Frontal cortex (tissue), 4 donors: ENCODE measurements around the gene LRRC8E. TPM values are rescaled to one million over a fixed set of nuclear protein-coding genes. Genes with fewer than 3 reads are reported as not detected.
"Not testable (repeated sequence)": the region's sequence is repeated elsewhere in the genome, so short reads cannot be mapped to it uniquely, and the experiment has no call there.

Experiments
- DNase-seq, 2 donors: peaks; one replicate each; pipeline ENCODE4 v3.0.0; 2012; ENCODE audit warnings: low spot score in 2 of 2
- FAIRE-seq: peaks from 2 replicates; lab custom pipeline; 2012; peaks lifted over from hg19 to GRCh38; lab: Jason Lieb, UNC
- total RNA-seq: library from RNA; depleted of rRNA; stranded (reverse); fragments of >200 nt; gene quantifications from one replicate; pipeline ENCODE4 v1.2.3, GENCODE V29; 2014
- donor health status: control.
- donor health status: control.
- donor health status: control.

The LRRC8E gene
- total RNA-seq, 1 donor from 2014 or later = not detected

DNA sequence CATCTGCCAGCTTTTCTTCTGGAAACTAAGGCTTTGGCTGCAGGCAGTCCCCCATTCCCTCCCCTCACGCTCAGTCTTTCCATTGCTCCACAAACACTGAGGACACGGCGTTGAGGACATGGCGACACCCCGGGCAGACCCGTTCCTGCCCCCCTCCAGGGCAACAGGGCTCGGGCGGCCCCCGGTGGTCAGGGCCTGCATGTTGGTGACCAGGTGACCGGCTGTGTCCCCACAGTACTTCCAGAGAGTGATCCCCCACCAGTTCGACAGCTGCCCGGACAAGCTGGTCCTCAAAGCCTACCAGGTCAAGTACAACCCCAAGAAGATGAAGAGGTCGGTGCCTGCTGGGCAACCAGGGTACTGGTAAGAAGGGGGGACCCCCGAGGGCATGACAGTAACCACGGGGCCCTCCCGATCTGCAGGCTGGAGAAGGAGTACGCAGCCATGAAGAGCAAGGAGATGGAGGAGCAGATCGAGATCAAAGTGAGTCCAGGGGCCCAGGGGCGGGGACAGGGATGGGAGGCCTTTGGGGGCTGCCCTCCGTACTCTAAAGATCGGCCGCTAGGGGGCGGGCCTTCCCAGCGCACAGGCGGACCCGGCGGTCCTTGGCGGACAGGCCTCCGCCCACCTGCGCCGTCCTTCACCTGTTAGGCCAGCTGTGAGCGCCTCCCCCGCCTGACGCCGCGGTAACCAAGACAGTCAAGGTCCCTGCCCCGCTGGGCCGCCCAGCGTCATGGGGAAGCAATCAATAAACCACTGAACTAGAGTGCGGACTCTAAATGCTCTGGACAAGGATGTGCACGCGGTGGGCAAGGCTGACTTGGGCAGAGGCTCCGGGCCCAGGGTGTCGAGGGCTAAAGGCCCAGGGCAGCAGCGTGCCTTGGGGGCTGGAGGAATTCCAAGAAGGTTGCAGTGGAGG is 35.2 kb upstream of the LRRC8E start:
- no peak for FAIRE-seq
- DNase-seq = peak; percentile 85 to 89

DNA sequence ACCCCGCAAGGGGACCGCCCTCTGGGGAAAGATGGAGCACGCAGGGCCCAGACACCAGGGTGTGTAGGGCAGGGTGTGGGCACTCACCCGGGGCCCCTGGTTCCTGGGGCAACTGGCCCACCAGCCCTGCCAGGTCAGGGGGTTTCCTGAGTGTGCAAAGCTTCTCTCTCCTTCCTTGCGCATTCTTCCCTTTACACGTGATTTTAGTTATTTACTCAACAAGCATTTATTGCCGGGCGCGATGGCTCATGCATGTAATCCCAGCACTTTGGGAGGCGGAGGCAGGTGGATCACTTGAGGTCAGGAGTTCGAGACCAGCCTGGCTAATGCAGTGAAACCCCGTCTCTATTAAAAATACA is 34.6 kb upstream of the LRRC8E start:
- DNase-seq = no peak
- no peak for FAIRE-seq

DNA sequence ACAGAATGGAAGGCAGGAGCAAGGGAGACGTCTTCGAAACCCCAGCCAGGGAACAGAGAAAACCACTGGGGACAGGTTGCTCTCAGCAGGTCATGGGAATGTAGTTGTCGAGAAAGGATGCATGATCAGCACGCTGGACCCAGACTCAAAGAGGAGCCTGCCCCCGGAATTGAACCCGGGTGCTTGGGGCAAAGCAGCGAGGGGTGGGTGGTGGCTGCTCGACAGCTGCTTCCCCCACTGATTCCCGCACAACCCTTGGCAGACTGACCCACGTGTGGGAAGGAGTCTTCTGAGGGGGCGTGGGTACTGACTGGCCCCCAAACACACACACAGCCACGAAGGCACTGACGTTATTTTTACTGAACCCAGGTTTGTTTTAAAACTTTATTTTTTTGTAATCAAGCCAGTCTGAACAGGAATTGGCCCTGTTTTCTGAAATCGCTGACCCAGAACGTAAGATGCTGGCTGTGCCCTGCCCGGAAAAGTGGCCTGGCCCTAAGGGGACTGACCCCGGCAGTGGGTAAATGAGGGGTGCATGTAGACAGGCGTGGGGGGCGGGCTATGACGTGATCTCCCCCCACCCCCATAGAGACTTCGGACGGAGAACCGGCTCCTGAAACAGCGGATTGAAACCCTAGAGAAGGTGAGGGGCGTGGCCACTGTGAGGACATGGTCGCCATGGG is 32.7 kb upstream of the LRRC8E start:
- DNase-seq (peak in 1 of 2 donors; percentile 15), FAIRE-seq (no peak)

DNA sequence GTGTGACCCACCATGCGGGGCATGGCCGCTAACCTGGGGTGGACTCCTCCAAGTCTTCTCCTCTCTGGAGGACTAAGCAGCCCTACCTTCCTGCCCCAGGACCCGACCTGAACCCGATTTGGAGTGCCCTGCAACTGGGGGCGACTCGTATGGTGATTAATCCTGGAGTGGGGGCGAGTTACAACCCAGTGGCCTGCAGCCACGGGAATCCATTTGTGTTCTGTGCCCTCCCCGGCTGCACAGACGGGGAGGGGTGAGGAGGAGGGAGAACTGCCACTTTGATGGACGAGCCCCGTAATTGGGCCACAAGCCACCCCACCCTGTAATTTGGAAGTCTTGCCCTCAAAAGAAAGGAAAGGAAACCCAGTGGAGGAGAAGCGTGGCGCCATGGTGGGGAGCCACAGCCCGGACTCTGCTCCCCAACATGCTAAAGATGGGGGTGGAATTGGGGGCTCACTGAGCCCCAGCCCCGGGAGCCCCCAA is 32.2 kb upstream of the LRRC8E start:
- no peak for FAIRE-seq
- peak in 1 of 2 donors; percentile 28 for DNase-seq

DNA sequence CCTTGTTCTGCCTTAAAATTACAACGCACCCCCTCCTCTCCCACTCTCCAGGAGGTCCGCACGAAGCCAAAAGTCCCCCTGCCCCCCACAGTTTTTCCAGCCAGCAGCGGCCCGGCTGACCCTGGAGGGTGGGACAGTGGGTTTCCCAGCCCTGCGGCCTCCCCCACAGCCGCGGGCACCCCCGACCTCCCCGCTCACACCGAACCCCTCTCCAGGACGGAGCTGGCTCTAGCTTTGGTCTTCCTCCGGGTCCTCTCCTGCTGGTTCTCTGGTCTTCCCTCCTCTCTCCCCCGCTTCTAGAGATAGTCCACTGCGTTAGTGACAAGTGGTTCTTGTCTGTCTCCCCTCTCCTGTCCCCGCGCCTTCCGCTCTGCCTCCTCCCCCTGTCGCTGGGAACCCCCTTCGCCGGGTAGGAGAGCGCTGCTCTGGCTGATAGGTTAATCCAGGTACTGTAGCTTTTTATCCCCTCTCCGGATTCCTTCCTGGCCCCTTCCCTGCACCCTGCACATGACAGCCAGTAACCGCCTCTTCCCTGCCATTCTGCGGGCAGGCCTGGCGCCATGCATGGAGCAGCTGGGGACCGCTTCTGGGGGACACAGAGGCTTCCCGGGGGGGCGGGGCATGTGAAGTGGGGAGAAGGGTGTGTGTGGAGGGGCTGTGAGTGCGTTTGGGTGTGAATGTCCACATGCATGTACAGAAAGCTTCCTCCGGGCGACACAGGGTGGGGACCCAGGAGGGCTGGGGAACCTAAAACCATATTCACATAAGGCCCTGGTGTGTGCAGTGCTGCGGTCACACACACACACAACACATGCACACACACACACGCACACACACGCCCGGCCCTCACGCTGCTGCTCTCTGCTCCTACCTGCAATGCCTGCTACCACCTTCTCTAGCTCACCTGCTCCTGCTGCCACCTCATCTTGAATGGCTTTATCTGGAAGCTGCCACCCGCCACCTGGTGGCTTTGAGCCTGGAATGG is 31.3 kb upstream of the LRRC8E start:
- DNase-seq (peak in 1 of 2 donors; percentile 27), FAIRE-seq (no peak)

DNA sequence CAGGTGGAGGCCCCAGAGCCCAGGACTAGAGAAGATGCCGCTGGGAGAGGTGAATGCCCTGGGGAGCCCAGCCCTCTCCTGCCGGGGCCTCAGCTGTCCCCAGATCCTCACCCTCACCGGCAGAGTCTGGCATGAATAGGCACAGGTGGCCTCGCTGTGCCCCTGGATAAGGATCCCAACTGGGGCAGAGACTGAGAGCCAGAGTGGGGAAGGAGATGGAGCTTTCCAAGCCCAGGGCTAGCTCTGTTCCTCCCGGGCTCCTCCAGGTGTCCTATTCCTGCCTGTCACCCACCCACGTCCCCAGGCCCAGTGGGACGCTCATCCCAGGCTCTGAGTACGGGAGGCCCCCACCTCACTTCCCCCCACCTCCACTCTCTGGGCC is 30.6 kb upstream of the LRRC8E start:
- FAIRE-seq (no peak), DNase-seq (peak in 1 of 2 donors; percentile 22)

DNA sequence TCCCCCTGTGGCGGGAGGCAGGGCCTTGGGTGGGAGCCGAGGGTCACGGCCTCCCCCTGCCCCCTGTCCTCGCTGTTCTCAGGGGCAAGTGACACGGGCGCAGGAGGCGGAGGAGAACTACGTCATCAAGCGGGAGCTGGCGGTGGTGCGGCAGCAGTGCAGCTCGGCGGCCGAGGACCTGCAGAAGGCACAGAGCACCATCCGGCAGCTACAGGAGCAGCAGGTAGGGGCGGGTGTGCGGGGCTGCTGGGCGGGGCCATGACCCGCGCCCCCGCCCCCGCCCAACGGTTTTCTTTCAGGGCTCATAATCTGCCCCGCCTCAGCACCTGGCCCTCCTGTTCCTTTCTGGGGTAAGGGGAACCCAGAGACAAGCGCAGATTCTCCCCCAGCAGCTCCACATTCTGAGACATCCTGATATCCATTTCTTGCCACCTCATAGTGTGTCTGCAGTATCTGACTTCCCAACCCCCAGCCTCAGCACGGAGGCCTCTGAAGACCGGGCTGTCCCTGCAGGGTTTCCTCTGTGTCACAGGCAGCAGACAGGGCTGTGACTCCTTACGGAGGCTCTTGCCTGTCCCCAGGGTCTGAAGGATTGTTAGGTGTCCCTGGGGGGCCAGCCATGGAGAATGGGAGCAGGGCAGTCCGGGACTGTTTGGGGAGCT is 30.1 kb upstream of the LRRC8E start:
- DNase-seq = no peak
- FAIRE-seq = no peak

DNA sequence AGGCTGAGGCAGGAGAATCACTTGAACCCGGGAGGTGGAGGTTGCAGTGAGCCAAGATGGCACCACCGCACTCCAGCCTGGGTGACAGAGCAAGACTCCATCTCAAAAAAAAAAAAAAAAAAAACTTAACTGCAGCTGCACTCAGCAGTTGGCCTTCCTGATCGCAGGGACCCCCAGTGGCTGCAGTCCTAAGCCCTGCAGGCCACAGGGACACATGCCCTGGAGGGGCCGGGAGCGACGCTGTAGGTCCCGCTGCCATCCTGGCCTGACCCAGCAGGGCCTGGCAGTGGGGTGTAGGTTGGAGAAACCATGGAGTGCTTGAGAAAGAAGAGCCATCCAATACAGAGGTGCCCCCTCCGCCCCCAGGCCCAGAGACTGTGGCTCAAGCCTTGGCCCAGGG is 29.2 kb upstream of the LRRC8E start:
- DNase-seq, FAIRE-seq: not testable (repeated sequence)

DNA sequence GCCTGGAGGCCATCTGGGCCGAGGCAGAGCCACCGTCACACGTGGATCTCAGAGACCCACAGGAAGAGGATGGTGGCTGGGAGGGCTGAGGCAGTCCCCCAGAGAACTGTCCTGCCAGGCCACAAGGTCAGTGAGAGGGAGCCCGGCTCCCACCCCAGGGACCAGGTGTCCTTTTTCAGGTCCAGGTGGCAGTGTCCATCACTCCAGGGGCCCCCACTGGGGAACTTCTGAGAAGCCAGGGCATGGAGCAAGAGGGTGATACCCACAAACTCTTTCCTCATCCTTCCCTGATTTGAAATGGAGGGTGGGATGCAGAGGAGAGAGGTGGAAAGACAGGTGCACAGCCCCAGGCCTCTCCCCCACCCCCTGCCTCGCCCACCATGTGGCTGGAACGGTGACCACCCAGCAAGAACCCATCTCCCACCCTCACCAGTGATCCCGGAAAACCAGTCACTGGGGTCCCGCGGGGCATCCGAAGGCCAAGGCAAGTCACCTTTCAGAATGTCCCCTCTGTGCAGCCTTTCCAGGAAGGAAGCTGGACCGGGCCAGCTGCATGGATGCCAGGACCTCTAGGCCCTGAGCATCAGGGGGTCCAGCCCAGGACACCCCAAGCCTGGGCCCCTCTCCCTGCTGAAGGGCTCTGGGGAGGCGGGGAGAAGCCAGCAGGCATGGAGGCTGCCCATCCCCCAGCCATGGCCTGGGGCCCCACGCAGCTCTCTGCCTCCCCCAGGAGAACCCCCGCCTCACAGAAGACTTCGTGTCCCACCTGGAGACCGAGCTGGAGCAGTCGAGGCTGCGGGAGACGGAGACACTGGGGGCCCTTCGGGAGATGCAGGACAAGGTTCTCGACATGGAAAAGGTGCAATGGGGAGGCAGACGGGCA is 28.2 kb upstream of the LRRC8E start:
- DNase-seq (peak in 1 of 2 donors; percentile 35), FAIRE-seq (no peak)

DNA sequence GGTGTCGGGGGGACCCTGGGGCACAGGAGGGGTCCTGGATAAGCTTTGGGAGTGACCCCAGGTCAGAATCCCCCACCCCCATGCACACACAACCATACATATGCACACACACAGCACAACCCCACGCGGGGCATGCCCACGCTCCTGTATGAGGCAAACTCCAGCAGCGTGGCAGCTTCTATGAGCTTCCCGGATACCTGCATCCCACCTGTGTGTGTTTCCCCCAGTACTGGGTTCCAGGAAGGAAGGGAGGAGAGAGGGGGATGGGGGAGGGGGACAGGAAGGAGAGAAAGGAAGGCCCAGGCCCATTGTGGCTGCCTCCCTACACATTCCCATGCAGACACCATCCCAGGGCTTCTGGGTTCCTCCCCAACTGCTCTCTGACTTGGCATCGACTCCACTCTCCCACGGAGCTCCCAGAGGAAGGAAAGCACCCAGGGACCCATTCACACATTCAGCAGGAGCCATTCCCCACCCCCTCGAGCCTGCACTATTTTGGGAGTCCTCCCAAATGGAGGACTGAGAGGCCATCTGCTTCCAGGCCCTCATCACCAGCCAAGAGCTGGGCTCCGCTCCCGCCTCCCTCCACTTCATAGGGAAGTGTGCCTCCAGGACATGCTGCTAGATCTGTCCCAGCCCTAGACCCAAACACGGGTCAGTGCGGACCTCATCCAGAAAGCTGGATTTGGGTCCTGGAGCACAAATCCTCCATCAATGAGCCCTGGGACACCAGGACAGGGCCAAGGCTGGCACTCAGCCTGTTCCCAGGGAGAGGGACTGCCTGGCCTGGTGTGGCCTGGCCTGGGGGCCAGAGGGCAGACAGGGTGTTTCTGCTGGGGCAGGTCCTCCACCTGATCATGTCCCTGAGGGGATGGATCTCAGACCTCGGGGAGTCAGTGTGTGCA is 27.3 kb upstream of the LRRC8E start:
- DNase-seq (peak; percentile 77 to 79), FAIRE-seq (no peak)

DNA sequence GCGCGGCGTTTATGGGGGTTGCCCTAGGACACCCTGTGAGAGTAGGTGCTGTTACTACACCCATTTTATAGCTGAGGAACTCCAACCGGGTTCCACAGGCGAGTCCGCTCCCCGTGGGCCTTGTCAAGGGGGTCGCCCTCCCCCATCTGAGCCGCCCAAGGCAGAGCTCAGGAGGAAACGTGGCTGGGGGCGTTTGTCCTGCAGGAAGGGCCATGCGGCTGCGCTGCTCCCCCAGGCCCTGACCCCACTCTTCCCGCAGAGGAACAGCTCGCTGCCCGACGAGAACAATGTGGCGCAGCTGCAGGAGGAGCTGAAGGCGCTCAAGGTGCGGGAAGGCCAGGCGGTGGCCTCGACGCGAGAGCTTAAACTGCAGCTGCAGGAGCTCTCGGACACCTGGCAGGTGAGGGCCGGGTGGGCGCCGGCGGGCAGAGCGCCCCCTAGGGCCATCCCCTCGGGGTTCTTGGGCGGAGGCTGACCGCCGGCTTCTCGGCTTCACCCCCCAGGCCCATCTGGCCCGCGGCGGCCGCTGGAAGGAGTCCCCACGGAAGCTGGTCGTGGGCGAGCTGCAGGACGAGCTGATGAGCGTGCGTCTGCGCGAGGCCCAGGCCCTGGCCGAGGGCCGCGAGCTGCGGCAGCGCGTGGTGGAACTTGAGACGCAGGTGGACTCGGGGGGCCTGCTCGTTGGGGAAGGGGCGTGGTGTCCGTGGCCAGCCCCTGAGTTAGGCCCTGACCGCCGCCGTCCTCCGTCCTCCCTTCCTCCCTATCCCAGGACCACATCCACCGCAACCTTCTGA is 26.5 kb upstream of the LRRC8E start:
- DNase-seq = peak in 1 of 2 donors; percentile 44
- FAIRE-seq = no peak

DNA sequence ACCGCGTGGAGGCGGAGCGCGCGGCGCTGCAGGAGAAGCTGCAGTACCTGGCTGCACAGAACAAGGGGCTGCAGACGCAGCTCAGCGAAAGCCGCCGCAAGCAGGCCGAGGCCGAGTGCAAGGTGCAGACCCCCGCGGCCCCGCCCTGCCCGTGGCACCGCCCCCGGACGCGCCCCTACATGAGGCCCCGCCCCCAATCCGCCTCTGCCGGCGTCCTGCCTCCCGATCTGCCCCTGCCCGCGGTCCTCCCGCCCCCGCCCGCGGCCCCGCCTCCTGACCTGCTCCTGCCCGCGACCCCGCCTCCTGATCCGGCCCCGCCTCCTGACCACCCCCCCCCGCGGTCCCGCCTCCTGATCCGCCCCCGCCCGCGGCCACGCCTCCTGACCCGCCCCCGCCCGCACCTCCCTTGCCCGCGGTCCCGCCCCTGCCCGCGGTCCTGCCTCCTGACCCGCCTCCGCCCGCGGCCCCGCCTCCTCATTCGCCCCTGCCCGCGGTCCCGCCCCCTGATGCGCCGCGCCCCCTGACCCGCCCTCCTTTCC is 25.8 kb upstream of the LRRC8E start:
- DNase-seq (peak; percentile 82 to 88), FAIRE-seq (no peak)

DNA sequence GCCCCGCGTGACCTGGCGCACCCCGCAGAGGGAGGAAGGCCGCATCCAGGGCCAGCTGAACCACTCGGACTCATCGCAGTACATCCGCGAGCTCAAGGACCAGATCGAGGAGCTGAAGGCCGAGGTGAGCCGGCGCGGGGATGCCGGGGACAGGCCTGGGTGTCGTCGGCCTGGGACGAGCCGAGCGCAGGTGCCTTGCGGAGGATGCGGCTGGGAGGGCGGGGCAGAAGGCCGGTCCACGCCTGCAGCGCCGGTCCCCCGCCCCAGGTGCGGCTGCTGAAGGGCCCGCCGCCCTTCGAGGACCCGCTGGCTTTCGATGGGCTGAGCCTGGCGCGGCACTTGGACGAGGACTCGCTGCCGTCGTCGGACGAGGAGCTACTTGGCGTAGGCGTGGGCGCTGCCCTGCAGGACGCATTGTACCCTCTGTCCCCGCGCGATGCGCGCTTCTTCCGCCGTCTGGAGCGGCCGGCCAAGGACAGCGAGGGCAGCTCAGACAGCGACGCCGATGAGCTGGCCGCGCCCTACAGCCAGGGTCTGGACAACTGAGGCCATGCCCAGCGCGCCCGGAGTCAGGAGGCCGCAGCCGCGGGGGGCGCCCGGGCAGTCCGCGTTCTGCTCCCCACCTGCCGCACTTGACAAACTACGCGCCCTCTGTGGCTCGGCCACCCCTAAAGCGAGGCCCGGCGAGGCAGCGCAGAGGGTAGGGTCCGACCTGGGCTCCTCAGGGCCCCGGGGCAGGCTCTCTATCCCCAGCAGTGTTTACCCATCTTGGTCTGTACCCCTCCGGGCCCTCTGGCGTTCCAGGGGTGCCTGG is 24.9 kb upstream of the LRRC8E start:
- DNase-seq (peak in 1 of 2 donors; percentile 46), FAIRE-seq (no peak)

DNA sequence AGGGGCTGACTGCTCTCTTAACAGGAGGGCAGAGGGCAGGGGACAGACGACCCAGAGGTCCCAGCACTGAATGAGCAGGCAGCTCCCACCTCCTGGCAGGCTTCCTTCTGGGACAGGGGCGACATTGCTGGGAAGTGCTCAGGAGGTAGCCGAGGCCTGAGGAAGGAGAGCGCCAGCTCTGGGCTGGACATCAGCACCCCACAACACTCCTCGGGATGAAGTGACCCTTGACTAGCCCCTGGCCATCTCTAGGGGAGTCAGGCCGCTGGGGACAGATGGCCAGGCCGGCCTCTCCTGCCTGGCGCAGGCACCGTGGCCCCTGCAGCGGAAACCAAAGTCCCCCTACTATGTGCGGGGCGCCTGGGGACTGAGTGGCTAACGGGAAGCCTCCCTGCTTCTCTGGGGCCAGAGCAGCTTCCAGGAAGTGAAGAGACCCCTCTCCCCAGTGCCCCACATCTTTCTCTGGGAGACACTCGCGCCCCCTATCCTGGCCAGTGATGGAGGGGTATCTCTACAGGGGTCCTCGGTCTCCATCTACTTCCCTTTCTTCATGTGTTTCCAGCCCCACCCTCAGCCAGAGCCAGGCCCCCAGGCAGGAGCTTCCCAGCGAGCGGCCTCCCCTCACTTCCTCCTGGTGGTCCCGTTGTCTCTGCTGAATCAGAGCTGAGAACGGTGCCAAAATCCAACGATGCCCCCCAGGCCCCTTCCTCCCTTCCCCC is 24.2 kb upstream of the LRRC8E start:
- FAIRE-seq (no peak), DNase-seq (peak in 1 of 2 donors; percentile 33)

DNA sequence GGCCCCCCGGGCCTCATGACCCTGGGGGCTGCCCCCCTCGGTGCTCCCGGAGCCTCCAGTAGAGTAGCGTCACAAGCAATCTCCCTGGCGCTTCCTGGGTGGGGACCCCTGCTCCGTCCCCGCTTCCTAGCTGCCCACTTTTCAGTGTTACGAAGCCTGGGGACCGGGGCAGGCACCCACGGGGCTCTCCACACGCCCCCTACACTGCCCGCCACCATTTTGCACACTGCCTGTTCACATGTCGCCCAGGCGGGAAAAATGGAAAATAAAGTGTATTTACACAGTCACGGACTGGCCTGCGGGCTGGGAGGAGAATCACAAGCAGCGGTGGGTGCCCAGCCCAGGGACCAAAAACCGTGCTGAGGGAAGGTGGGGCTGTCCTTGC is 23.6 kb upstream of the LRRC8E start:
- no peak for FAIRE-seq
- DNase-seq = no peak
